Fibroblast of lung (primary cell): ENCODE measurements around the gene OXSR1. TPM values are rescaled to one million over a fixed set of nuclear protein-coding genes. Genes with fewer than 3 reads are reported as not detected.

Source experiments
- DNase-seq, 2 donors: peaks; one replicate each; pipeline versions ENCODE4 v3.0.0 to v3.0.0-alpha.2; 2010; ENCODE audit warnings: low read depth in 2 of 2
- H2AFZ ChIP-seq: 2 replicates; pipeline ENCODE4 v1.5.1; 2012; ENCODE audit warnings: low read length, control low read depth, inconsistent platforms
- H3K27ac ChIP-seq: 2 replicates; pipeline ENCODE4 v1.5.1; 2011; ENCODE audit warnings: low read length, control low read depth; ENCODE audit not compliant: insufficient read depth
- H3K27me3 ChIP-seq: 2 replicates; pipeline ENCODE4 v1.5.1; 2011; ENCODE audit warnings: mild to moderate bottlenecking, low read length; ENCODE audit not compliant: control insufficient read depth, insufficient read depth
- H3K36me3 ChIP-seq: 2 replicates; pipeline ENCODE4 v1.5.1; 2011; ENCODE audit warnings: low read length; ENCODE audit not compliant: control insufficient read depth, insufficient read depth
- H3K4me1 ChIP-seq: 2 replicates; pipeline ENCODE4 v1.5.1; 2011; ENCODE audit warnings: low read length; ENCODE audit not compliant: control insufficient read depth, insufficient read depth; ENCODE audit errors: extremely low read depth
- H3K4me2 ChIP-seq: 2 replicates; pipeline ENCODE4 v1.5.1; 2011; ENCODE audit warnings: low read length, control low read depth; ENCODE audit not compliant: insufficient read depth; ENCODE audit errors: extremely low read depth
- H3K4me3 ChIP-seq, 4 experiments: fragments of 200-600 bp in 1 of 4; sonication (generic) in 1 of 4; replicated peaks in 1 of 4; 2 replicates each; pipeline ENCODE4 v1.5.1; 2011 to 2016; ENCODE audit warnings: low read length in 4 of 4, low read depth in 3 of 4, mild to moderate bottlenecking in 3 of 4, control low read depth in 2 of 4, inconsistent platforms in 1 of 4, mixed read lengths in 1 of 4; ENCODE audit not compliant: insufficient read depth in 1 of 4; ENCODE audit errors: control extremely low read depth in 1 of 4
- H3K79me2 ChIP-seq: 2 replicates; pipeline ENCODE4 v1.5.1; 2012; ENCODE audit warnings: mild to moderate bottlenecking, low read length, inconsistent platforms; ENCODE audit not compliant: control insufficient read depth, insufficient read depth
- H3K9ac ChIP-seq: 2 replicates; pipeline ENCODE4 v1.5.1; 2011; ENCODE audit warnings: mild to moderate bottlenecking, low read length, control low read depth; ENCODE audit not compliant: insufficient read depth
- H3K9me3 ChIP-seq: 2 replicates; pipeline ENCODE4 v1.5.1; 2012; ENCODE audit warnings: low read depth, low read length; ENCODE audit not compliant: control insufficient read depth, insufficient read depth
- H4K20me1 ChIP-seq: 2 replicates; pipeline ENCODE4 v1.5.1; 2011; ENCODE audit warnings: low read length; ENCODE audit not compliant: control insufficient read depth, insufficient read depth; ENCODE audit errors: extremely low read depth
- EZH2 ChIP-seq: IDR thresholded peaks from 2 replicates; pipeline ENCODE4 v1.5.1; 2012; ENCODE audit warnings: low read length, control low read depth, mild to moderate bottlenecking; ENCODE audit errors: missing control alignments
- polyA plus RNA-seq, 2 donors: library from polyadenylated mRNA; depleted of rRNA in 1 of 2; stranded (reverse) in 1 of 2; unstranded in 1 of 2; fragments of >200 nt; gene quantifications; 2 replicates each; pipeline ENCODE4 v1.2.1, GENCODE V29; 2011 to 2012; ENCODE audit warnings: missing spikeins in 1 of 2
- total RNA-seq: library from RNA; depleted of rRNA; stranded (reverse); fragments of >200 nt; gene quantifications from 2 replicates; pipeline ENCODE4 v1.2.1, GENCODE V29; 2014
- TF ChIP-seq, protein P1 (sequence below), 2 donors: IDR thresholded peaks in 1 of 2; conservative IDR thresholded peaks in 1 of 2; 1 replicate in 1 of 2; 2 replicates in 1 of 2; pipeline ENCODE4 v1.5.1; 2011 to 2012; ENCODE audit warnings: low read length in 2 of 2, control low read depth in 1 of 2, inconsistent platforms in 1 of 2, low read depth in 1 of 2, mild to moderate bottlenecking in 1 of 2

Gene OXSR1
- total and polyA plus RNA-seq, 2 donors (not counting 1 experiment from before 2014, with no cell fraction given) = 32.7 to 45.2 TPM

DNA sequence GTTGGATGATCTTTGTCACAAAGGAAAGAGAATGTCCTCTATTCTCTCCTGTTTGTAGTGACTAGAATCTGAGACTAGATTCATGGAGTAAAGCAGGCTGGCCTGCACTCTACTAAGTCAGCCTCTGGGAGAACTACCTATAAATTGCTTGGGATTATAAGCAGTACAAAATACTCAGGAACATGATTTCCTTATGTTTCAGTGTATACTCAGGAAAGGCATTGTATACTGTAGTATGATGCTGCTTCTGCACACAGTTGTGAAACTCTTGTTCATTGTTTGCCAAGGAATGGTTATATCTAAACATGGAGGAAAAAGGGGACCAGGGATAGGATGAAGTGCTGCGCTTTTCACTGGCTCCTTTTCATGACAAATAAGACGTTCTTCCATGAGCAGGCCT, 49.2 kb downstream of the OXSR1 start:
- Histone ChIP-seq H3K27ac (no peak overlapping the region), H3K9me3 (no peaks in the 10 kb centered on the region), H3K27me3 (no peaks in the 10 kb centered on the region), H3K79me2 (peaks cover 51% of the 10 kb centered on the region), H2AFZ (no peak overlapping the region), H3K4me2 (no peak overlapping the region), H4K20me1 (peaks cover 3% of the 10 kb centered on the region), H3K9ac (no peak overlapping the region), H3K4me3 (no peak overlapping the region), H3K36me3 (no peaks in the 10 kb centered on the region), H3K4me1 (no peaks in the 10 kb centered on the region)
- TF ChIP-seq, protein P1, sequence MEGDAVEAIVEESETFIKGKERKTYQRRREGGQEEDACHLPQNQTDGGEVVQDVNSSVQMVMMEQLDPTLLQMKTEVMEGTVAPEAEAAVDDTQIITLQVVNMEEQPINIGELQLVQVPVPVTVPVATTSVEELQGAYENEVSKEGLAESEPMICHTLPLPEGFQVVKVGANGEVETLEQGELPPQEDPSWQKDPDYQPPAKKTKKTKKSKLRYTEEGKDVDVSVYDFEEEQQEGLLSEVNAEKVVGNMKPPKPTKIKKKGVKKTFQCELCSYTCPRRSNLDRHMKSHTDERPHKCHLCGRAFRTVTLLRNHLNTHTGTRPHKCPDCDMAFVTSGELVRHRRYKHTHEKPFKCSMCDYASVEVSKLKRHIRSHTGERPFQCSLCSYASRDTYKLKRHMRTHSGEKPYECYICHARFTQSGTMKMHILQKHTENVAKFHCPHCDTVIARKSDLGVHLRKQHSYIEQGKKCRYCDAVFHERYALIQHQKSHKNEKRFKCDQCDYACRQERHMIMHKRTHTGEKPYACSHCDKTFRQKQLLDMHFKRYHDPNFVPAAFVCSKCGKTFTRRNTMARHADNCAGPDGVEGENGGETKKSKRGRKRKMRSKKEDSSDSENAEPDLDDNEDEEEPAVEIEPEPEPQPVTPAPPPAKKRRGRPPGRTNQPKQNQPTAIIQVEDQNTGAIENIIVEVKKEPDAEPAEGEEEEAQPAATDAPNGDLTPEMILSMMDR (conservative IDR thresholded peaks at IDR 0.05 in 1 of 2, IDR thresholded peaks at IDR 0.05 in 1 of 2; ENCODE audit: low read depth in 1 of 2, low read length in 2 of 2) = no peak
- TF ChIP-seq EZH2 = no peak
- DNase-seq = peak in 1 of 2 donors; percentile 22

DNA sequence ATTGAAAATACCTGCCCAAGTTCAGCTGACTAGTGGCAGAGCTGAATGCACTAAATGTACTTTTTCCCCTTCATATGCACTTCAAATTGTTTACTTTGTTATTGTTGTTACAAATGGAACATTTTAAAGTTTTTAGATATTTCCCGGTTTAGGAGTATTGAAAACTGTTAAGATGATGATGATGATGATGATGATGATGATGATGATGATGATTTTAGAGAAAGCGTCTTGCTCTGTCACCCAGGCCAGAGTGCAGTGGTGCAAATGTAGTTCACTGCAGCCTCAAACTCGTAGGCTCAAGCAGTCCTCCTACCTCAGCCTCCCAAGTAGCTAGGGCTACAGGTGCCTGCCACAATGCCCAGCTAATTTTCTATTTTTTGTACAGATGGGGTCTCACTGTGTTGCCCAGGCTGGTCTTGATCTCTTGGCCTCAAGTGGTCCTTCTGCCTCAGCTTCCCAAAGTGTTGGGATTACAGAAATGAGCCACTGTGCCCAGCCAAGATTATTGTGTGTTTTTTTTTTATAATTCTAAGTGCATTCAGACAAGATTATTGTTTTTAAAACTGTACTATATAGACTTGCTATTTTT, 54.4 kb downstream of the OXSR1 start:
- no peaks in the 10 kb centered on the region for H3K27me3 ChIP-seq
- H3K9ac ChIP-seq = no peak overlapping the region
- no peak overlapping the region for H3K4me3 ChIP-seq
- no peaks in the 10 kb centered on the region for H3K36me3 ChIP-seq
- H3K27ac ChIP-seq = no peak overlapping the region
- TF ChIP-seq, protein P1 (conservative IDR thresholded peaks at IDR 0.05 in 1 of 2, IDR thresholded peaks at IDR 0.05 in 1 of 2; ENCODE audit: low read depth in 1 of 2, low read length in 2 of 2) = no peak
- no peak for TF ChIP-seq EZH2
- peaks cover 23% of the 10 kb centered on the region for H3K79me2 ChIP-seq
- H3K4me1 ChIP-seq = no peaks in the 10 kb centered on the region
- H4K20me1 ChIP-seq = no peaks in the 10 kb centered on the region
- no peak overlapping the region for H2AFZ ChIP-seq
- no peak overlapping the region for H3K4me2 ChIP-seq
- no peaks in the 10 kb centered on the region for H3K9me3 ChIP-seq
- DNase-seq = no peak

DNA sequence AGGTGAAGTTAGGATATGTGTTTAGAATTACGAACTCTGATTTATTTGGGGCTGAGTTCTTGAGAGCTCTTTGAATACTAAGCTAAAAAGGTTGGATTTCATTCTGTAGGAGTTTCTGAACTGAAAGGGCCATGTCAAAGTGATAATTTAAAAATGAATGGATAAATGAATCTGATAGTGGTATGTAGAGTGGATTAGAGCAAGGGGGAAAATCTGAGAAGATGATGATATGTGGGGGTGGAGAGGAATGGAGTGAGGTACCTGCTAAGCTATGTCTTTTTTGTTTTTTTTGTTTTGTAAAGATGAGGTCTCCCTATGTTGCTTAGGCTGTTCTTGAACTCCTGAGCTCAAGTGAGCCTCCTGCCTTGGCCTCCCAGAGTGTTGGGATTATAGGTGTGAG, 55.7 kb downstream of the OXSR1 start:
- Histone ChIP-seq H3K4me2 (no peak overlapping the region), H4K20me1 (no peaks in the 10 kb centered on the region), H3K9me3 (no peaks in the 10 kb centered on the region), H3K36me3 (no peaks in the 10 kb centered on the region), H3K27ac (no peak overlapping the region), H3K27me3 (no peaks in the 10 kb centered on the region), H3K4me1 (no peaks in the 10 kb centered on the region), H3K4me3 (no peak overlapping the region), H3K9ac (no peak overlapping the region), H3K79me2 (peaks cover 19% of the 10 kb centered on the region), H2AFZ (no peak overlapping the region)
- no peak for DNase-seq
- no peak for TF ChIP-seq EZH2
- TF ChIP-seq, protein P1 (conservative IDR thresholded peaks at IDR 0.05 in 1 of 2, IDR thresholded peaks at IDR 0.05 in 1 of 2; ENCODE audit: low read depth in 1 of 2, low read length in 2 of 2) = no peak
